ENCODE data around the gene IGHMBP2. TPM values are rescaled to one million over a fixed set of nuclear protein-coding genes. Genes with fewer than 3 reads are reported as not detected.

Gene IGHMBP2
- total and polyA plus RNA-seq, 9 of the 15 experiments (the other 6 are each of a cell fraction or from before 2014, with no cell fraction given), result 1.6 to 24.8 (median 14.5) TPM

- TF ChIP-seq GTF2F1 (IDR thresholded peaks at IDR 0.05; ENCODE audit: low read depth, low read length) (no peak), E2F8 (IDR thresholded peaks at IDR 0.05; ENCODE audit: low read depth, partially characterized antibody) (no peak), CC2D1A (IDR thresholded peaks at IDR 0.05) (no peak), HMGN3 (IDR thresholded peaks at IDR 0.05; ENCODE audit: borderline replicate concordance, extremely low read depth, insufficient read length, low read depth, low read length) (no peak), PHB (CRISPR knock-in tag; IDR thresholded peaks at IDR 0.05) (no peak), RAD21 (CRISPR knock-in tag; conservative IDR thresholded peaks at IDR 0.05 in 1 of 2, IDR thresholded peaks at IDR 0.05 in 1 of 2) (no peak), ZNF398 (CRISPR knock-in tag; IDR thresholded peaks at IDR 0.05) (no peak), SNRNP70 (optimal IDR thresholded peaks at IDR 0.05; ENCODE audit: low read depth, low read length) (no peak)
Measured at GRCh38 chr11:68893282-68893681, 10.4 kb upstream of the IGHMBP2 start (continued).
